OCI-LY1 (cell line): Measurements from ENCODE around the gene GDPD3.

Source experiments
- H2AFZ ChIP-seq: fragments of 200-600 bp; sonication (generic), shearing (Covaris generic); 2 replicates; pipeline ENCODE4 v1.6.0; 2014; ENCODE audit warnings: antibody characterized with exemption, mild to moderate bottlenecking, low read length
- H3F3A ChIP-seq: fragments of 200-600 bp; sonication (generic), shearing (Covaris generic); 2 replicates; pipeline ENCODE4 v1.6.0; 2014; ENCODE audit warnings: mild to moderate bottlenecking, antibody characterized with exemption, low read length, moderate library complexity; ENCODE audit not compliant: insufficient read depth
- H3K27ac ChIP-seq: fragments of 200-600 bp; sonication (generic); 2 replicates; pipeline ENCODE4 v1.5.1; 2014; ENCODE audit warnings: low read length, mixed run types, mild to moderate bottlenecking, low read depth; ENCODE audit not compliant: poor library complexity, severe bottlenecking
- H3K27me3 ChIP-seq: fragments of 200-600 bp; sonication (generic); 2 replicates; pipeline ENCODE4 v1.6.0; 2014; ENCODE audit warnings: antibody characterized with exemption, mild to moderate bottlenecking, low read length, moderate library complexity; ENCODE audit not compliant: insufficient read depth
- H3K36me3 ChIP-seq: fragments of 200-600 bp; sonication (generic); 2 replicates; pipeline ENCODE4 v1.6.1; 2014; ENCODE audit warnings: mild to moderate bottlenecking, antibody characterized with exemption, low read length, moderate library complexity, mixed read lengths; ENCODE audit not compliant: insufficient read depth
- H3K4me1 ChIP-seq: fragments of 200-600 bp; sonication (generic); 2 replicates; pipeline ENCODE4 v1.5.1; 2014; ENCODE audit warnings: mild to moderate bottlenecking, low read length, moderate library complexity; ENCODE audit not compliant: insufficient read depth, severe bottlenecking
- H3K4me2 ChIP-seq: fragments of 200-600 bp; sonication (generic), shearing (Covaris generic); 2 replicates; pipeline ENCODE4 v1.6.1; 2014; ENCODE audit warnings: low read length
- H3K4me3 ChIP-seq: fragments of 200-600 bp; sonication (generic); 2 replicates; pipeline ENCODE4 v1.5.1; 2014; ENCODE audit warnings: low read length, low read depth, mild to moderate bottlenecking, mixed read lengths; ENCODE audit not compliant: poor library complexity, severe bottlenecking
- H3K79me2 ChIP-seq: fragments of 200-600 bp; shearing (Covaris generic); 2 replicates; pipeline ENCODE4 v1.6.1; 2016; ENCODE audit warnings: mixed run types, low read length, mixed read lengths; ENCODE audit not compliant: insufficient read depth
- H3K9ac ChIP-seq: fragments of 200-600 bp; sonication (generic), shearing (Covaris generic); 2 replicates; pipeline ENCODE4 v1.6.1; 2014; ENCODE audit warnings: mild to moderate bottlenecking, low read length, mixed read lengths
- H3K9me2 ChIP-seq: fragments of 200-600 bp; sonication (generic), shearing (Covaris generic); 2 replicates; pipeline ENCODE4 v1.6.1; 2014; ENCODE audit warnings: low read depth, mild to moderate bottlenecking, low read length, mixed read lengths
- H3K9me3 ChIP-seq: fragments of 200-600 bp; shearing (Covaris generic); 2 replicates; pipeline ENCODE4 v1.6.1; 2014; ENCODE audit warnings: low read length, mixed read lengths
- H4K20me1 ChIP-seq: fragments of 200-600 bp; sonication (generic), shearing (Covaris generic); 2 replicates; pipeline ENCODE4 v1.6.0; 2016; ENCODE audit warnings: mild to moderate bottlenecking, low read length; ENCODE audit not compliant: insufficient read depth
- EZH2 ChIP-seq: fragments of 200-600 bp; sonication (generic), shearing (Covaris generic); IDR thresholded peaks from 2 replicates; pipeline ENCODE4 v1.8.0; 2017; ENCODE audit warnings: borderline replicate concordance, mixed run types, mild to moderate bottlenecking, antibody characterized with exemption, low read length, moderate library complexity, mixed read lengths
- TF ChIP-seq, protein P1 (sequence below): fragments of 200-600 bp; sonication (generic), shearing (Covaris generic); IDR thresholded peaks from 2 replicates; pipeline ENCODE4 v1.5.1; 2017; ENCODE audit warnings: mild to moderate bottlenecking, antibody characterized with exemption, low read length, moderate library complexity, mixed read lengths

GDPD3 gene

DNA sequence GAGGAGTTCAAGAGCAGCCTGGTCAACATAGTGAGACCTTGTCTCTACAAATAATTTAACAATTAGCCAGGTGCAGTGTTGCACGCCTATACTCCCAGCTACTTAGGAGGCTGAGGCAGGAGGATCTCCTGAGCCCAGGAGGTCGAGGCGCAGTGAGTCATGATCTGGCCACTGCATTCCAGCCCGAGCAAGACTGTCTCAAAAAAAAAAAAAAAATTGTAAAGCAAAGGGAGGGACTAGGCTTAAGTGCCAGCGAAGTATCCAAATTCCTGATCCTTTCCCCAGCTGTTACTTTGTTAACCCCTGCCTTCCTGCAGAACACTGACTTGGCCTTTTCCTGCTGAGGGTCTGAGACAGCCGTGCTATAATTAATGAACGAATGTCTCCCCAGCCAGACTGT lies 2.7 kb downstream of the GDPD3 start:
- H4K20me1 ChIP-seq, result no peaks in the 10 kb centered on the region
- H3F3A ChIP-seq, result no peaks in the 10 kb centered on the region
- no peak for TF ChIP-seq EZH2
- TF ChIP-seq, protein P1, sequence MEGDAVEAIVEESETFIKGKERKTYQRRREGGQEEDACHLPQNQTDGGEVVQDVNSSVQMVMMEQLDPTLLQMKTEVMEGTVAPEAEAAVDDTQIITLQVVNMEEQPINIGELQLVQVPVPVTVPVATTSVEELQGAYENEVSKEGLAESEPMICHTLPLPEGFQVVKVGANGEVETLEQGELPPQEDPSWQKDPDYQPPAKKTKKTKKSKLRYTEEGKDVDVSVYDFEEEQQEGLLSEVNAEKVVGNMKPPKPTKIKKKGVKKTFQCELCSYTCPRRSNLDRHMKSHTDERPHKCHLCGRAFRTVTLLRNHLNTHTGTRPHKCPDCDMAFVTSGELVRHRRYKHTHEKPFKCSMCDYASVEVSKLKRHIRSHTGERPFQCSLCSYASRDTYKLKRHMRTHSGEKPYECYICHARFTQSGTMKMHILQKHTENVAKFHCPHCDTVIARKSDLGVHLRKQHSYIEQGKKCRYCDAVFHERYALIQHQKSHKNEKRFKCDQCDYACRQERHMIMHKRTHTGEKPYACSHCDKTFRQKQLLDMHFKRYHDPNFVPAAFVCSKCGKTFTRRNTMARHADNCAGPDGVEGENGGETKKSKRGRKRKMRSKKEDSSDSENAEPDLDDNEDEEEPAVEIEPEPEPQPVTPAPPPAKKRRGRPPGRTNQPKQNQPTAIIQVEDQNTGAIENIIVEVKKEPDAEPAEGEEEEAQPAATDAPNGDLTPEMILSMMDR, result no peak
- H3K27ac ChIP-seq, result no peak overlapping the region
- no peaks in the 10 kb centered on the region for H3K79me2 ChIP-seq
- H3K9ac ChIP-seq, result no peak overlapping the region
- H2AFZ ChIP-seq, result no peak overlapping the region
- H3K27me3 ChIP-seq, result no peaks in the 10 kb centered on the region
- H3K9me2 ChIP-seq, result no peaks in the 10 kb centered on the region
- H3K4me1 ChIP-seq, result peaks cover 10% of the 10 kb centered on the region
- H3K9me3 ChIP-seq, result no peaks in the 10 kb centered on the region
- peaks cover 12% of the 10 kb centered on the region; the same call in 1 of the 2 replicates for H3K36me3 ChIP-seq
- H3K4me2 ChIP-seq, result no peak overlapping the region
- H3K4me3 ChIP-seq, result no peak overlapping the region

DNA sequence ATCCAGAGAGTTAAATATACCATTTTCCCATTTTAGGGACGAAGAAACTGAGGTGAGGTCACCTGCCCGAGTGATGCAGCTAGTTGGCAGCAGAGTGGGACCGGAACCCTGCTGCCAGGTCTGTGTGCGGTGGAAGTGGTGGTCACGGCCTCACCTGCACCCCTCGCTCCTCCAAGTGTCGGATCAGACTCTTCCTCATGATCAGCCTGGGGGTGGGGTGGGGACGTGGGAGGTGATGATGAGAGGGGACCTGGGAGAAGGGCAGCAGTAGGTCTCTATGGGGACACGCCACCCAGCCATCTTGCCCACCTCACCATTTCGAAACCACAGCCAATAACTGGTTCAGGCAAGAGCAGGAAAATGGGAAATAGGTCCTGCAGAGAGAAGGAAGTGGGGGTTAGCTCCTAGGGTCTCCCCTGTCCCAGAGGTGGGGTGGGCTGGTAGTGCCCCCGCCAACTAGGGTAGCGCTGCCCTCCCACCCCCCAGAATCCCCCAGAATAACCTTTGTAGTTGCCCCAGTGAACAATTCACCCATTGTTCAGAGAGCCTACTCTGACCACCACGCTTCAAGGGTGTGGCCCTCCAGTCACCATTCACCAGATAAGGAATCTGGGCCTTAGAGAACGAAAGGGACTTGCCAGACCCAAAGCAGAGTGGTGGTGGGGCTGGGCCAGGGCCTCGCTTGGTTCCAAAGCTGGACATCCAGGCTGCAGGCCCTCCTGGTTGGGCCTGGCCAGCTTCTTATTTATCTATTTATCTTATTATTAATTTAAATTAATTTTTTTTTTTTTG lies 5.1 kb downstream of the GDPD3 start:
- Histone ChIP-seq H3K4me3 (no peak overlapping the region), H3K4me2 (no peak overlapping the region), H3K9me2 (no peaks in the 10 kb centered on the region), H3K27ac (no peak overlapping the region), H3K79me2 (no peaks in the 10 kb centered on the region), H3K9me3 (no peaks in the 10 kb centered on the region), H3K9ac (no peak overlapping the region), H4K20me1 (no peaks in the 10 kb centered on the region), H2AFZ (no peak overlapping the region), H3K27me3 (no peaks in the 10 kb centered on the region), H3F3A (no peaks in the 10 kb centered on the region), H3K36me3 (peaks cover 25% of the 10 kb centered on the region), H3K4me1 (no peaks in the 10 kb centered on the region)
- TF ChIP-seq EZH2, result no peak
- TF ChIP-seq, protein P1, result no peak

DNA sequence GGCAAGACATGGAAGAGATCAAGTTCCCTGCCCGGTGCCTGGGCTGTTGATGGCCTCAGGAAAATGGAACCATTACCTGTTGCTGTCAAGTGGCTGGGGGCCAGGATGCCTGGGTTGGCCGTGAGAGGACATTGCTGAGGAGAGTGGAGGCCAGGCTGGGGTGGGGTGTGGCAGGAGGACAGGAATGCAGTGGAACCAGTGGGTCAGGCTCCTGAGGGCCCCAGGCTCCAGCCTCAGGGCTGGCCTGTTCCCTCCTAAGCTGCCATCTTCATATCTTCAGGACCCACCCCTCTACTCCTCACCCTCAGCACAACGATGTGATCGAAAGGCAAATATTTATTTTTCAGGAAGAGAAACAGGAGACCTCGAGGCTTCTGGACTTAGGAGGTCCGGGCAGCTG lies 8.8 kb downstream of the GDPD3 start:
- no peaks in the 10 kb centered on the region for H3K9me3 ChIP-seq
- no peak overlapping the region for H3K4me2 ChIP-seq
- H3K79me2 ChIP-seq, result no peaks in the 10 kb centered on the region
- no peaks in the 10 kb centered on the region for H3K9me2 ChIP-seq
- H3K36me3 ChIP-seq, result peaks cover 22% of the 10 kb centered on the region
- H2AFZ ChIP-seq, result no peak overlapping the region
- no peak for TF ChIP-seq EZH2
- TF ChIP-seq, protein P1, result no peak
- no peak overlapping the region for H3K9ac ChIP-seq
- no peak overlapping the region for H3K4me3 ChIP-seq
- H3F3A ChIP-seq, result no peaks in the 10 kb centered on the region
- no peaks in the 10 kb centered on the region for H3K27me3 ChIP-seq
- no peak overlapping the region for H3K27ac ChIP-seq
- H4K20me1 ChIP-seq, result no peaks in the 10 kb centered on the region
- no peaks in the 10 kb centered on the region for H3K4me1 ChIP-seq
